Activated CD4-positive, alpha-beta T cell treated with anti-CD3 and anti-CD28 coated beads, Interleukin-2, amount 50 U/mL, for 1 hour (primary cell): ENCODE results near the gene SLC13A3.

ENCODE experiments used
- DNase-seq: peaks from one replicate; pipeline ENCODE4 v3.0.0-alpha.2; 2020

SLC13A3 gene

DNA sequence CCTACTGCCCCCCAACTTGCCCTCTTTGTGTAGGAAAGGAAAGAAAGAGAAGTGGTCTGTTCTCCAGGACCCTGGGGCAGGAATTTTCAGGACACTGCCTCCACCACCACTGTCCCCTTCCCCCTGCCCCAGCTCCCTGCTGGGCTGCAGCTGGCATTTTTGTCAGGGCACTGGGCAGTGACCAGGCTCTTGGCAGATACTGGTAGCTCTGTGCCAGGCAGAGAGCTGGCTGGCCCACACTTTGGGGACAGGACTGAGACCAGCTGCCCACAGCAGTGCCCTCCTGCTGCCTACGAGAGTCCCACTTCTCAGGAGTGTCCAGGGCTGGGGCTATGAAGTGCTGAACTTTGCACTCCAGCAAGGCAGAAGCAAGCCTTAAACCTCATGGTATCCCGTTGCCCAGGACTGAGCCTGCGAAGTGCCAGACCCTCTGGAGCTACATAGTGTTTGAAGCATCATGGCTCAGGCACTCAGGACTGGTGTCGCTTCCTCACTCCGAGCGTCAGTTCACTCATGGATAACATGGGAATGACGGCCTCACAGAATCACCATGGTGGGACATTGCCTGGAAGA lies 19.3 kb downstream of the SLC13A3 start:
- DNase-seq, result no peak

DNA sequence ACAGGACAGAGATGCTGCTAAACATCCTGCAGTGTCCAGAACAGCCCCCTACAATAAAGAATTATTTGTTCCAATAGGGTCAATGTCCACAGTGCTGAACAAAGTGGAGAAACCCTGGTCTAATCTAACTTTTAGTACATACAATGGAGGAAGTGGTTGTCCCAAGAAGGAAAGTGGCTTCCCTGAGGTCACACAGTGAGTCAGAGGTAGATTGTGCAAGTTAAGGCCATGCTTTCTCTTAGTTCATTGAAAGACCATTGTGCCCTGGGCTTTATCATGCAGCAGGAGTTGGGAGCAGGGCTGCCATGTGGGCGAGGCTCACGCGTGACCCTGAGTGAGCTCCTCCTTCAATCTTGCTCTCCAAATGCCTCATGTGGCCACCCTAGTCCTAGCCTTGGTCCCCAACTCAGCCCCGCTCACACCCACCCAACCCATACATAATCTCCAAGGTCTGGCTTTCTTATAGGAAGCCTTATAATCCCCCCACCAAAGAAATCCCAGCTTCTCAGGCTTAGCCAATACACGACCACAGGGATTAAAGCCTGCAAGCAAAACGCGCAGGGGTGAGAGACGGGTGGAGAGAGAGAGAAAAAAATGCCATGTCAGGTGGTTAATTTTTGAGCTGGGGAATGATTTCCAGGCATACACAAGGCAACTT lies 19.9 kb downstream of the SLC13A3 start:
- DNase-seq, result no peak

DNA sequence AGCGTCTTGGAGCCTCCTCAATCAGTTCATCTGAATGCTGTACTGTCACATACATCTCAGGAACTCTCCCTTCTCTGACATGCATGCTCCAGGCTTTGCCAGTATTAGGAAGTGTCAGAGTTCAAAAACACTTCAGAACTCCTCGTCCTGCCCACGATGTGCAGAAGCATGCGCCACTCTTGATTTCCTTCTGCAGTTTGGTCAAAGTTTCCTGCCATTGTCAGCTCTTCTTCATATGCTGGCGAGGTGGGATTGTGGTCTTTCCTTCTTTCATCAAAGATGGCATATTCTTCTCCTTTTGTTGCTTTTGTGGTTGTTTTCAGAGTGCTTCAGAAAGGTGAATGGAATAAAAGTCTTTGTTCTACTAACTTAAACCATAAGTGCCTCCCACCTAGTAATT lies 21.0 kb downstream of the SLC13A3 start:
- DNase-seq, result no peak

DNA sequence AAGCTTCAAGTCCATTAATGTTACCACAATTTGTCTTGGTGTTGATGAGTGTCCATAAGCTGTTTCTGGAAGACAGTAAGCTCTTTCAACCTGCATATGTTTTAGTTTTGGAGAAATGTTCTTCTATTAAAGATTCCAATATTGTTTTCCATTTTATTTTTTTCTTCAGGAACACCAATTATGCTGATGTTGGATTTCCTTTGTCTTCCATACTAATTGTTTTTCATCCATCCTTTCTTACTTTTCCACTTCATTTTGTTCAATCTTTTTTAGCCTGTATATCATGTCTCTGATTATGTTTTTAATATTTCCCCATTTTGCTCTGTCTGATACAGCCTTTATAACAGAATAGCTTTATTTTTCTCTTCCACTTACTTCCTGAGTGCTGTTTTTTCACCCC lies 21.9 kb downstream of the SLC13A3 start:
- no peak for DNase-seq

DNA sequence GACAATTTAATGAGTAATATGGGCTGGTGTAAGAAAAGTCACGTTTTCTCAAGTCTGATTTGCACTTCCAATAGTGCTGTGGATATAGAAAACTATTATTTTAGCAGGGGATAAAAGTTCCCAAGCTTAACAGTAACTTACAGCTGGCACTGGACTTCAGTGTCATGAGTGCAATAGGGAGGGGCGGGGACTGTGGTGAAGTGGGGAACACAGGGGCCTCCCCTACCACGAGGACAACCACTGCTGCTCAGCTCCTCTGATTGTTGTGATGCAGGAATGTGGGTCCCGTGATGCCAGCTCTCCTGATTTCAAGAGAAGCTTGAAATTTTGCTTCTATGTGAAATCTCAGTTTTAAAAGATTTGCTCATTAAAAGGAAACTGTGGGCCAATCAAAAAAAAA lies 24.0 kb downstream of the SLC13A3 start:
- DNase-seq, result no peak

DNA sequence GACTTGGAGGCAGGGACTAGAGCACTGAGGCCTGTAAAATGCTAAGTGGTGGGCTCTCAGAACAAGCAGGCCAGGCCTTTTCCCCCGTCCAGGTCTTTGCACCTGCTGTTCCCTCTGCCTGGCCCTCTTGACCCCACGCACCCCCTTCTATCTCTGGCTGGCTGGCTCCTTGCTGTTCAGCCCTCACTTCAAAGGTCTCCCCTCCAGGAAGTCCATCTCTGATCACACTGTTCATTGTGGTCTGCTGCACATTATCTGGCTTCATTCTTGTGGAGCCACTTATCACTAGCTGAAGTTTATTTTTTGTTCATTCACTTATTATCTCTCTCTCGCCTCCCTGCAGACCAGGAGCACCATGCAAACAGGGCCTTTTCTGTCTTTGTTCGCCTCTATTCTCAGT lies 24.5 kb downstream of the SLC13A3 start:
- no peak for DNase-seq

DNA sequence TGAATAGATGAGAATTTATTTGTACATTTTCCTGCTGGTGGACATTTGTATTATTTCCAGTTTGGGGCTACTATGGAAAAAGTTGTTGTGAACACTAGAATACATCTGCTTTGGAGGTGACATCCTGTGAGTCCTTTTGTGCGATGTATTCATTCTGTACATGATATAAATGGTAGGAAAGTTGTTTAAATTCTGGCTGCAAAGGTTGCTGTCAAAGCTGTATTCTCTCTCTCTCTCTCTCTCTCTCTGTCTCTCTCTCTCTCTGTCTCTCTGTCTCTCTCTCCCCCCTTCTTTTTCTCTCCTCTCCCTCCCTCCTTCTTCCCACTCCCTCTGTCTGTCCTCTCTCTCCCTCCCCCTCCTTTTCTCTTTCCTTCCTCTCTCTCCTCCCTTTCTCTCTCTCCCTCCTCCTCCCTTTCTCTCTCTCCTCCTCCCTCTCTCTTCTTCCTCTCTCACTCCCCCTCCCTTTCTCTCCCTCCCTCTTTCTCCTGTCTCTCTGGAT lies 25.3 kb downstream of the SLC13A3 start:
- no peak for DNase-seq

DNA sequence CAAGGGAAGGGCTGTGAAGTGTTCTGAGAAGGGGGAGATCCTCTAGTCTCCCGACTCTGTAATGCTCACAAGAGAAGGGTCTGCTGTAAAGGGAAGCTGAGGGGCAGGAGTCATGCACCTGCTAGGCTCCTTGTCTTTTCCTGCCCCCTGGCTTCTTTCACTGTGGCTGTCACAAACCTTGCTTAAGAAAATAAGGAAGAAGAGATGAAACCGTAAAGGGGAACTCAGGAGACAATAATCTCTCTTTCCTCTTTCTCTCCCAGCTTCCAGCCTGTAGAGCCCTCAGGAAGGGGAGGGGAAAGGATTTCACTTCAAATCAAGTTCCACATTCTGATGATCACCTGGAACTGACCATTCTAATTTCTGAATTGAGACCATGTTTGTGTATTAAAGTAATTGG lies 26.3 kb downstream of the SLC13A3 start:
- DNase-seq, result no peak

DNA sequence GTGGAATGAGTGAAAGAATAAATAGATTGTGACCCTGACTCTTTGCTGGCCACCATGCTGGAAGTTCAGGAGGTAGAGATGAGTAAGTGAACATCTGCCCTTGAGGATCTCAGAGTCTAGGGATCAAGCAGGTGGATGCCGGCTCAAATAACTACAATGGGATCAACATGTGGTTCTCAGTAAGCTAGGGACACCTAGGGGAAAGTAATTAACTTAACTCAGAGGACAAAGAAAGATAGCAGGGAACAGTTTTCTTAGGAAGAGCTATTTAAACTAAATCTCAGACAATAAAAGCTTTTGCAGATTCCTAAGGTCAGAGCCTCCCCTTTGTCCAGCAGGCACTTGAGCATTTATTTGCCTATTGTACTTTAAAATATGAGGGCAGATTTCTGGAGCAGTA lies 29.1 kb downstream of the SLC13A3 start:
- DNase-seq, result no peak

DNA sequence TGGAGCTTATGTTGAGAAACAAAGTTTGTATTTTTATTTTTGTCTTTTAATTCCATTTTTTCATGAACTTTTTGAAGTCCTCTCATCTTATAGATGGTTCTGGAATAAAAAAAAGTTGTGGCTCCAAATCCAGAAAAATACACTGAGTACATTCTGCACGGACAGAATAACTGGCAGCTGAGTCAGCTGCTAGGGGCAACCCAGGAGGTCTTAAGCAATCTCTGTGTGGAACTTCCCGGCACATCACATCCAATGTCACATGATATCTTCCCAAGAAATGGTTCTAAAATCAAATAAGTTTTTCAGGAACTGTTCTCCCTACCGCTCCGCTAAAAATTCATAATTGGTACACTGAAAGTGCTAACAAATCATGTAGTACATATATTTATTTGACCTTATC lies 29.8 kb downstream of the SLC13A3 start:
- no peak for DNase-seq

DNA sequence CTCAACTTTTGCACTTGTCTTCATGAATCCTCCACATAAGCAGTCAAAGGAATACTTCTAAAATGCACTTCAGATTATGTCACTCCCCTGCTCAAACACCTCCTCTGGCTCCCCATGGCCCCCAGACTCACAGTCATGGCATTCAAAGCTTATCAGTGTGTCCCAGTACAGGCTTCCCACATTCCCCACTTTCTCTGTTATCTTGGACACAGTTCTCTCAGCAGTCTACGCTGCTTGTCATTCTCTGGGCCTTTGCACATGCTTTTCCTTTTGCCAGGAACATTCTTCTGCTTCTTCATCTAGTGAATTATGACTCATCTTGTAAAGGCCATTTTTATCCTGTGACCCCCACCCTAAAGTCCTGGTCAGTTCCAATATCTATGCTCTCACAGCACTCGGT lies 31.8 kb downstream of the SLC13A3 start:
- DNase-seq, result no peak

DNA sequence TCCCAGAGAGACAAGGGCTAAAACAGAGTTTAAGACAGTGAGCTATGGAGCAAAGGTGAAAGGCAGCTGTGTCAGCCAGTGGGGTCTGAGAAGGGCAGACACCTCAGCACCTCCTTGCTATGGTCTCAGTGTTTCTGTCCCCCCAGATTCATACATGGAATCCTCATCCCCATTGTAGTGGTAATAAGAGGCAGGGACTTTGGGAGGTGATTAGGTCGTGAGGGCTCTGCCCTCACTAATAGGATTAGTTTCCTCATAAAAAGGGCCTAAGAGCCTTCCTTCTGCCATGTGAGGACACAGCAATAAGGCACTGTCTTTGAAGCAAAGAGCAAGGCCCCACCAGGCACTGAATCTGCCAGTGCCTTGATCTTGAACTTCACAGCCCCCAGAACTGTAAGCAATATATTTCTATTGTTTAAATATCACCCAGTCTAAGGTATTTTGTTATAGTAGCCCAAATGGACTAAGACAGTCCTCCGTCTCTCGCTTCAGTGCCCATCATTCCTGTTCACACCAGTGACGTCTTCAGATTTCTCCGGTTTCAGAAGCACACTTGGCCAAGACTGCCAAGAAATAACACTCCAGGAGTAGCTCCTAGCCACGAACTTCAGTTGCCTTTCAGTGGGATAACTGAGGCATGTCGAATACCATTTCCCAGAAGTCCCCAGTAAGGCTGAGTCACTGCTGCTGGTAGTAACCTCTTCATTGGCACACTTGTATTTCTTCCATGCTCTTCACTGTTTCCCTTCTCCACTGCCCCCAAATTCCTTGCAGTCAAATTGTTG lies 32.8 kb downstream of the SLC13A3 start:
- DNase-seq, result no peak

DNA sequence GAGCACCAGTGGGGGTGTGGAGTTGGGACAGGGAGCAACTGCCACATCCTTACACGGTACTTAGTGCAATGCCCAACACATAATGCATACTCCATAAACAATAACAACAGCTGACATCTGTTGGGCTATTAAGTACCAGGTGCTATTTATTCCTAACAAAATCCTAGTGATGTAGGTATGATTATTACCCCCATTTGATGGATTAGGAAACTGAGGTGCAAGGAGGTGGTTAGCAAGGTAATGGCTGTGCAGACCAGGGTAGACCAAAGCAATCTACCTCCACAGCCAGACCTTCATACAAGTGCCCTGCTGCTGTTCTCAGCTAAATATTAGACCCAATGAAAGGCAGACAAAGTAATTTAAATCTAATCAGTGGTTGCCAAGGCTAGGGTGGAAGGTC lies 36.8 kb downstream of the SLC13A3 start:
- no peak for DNase-seq

DNA sequence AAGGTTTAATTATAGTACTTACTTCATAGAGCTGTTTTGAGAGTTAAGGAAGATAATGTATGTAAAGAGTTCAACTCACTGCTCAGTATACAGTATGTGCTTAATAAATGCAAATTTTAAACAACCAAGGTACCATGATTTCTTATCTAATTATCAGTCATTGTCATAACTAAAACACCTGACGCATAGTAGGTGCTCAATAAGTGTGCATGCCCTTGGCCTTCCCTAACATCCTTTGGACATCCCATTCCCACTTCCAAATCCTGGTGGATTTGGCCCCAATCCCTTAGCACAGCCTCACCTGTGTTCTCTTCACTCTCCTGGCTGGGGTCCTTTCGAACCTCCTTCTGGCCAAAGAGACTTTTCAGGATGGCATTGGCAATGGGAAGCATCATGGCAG lies 41.1 kb downstream of the SLC13A3 start:
- DNase-seq, result no peak

DNA sequence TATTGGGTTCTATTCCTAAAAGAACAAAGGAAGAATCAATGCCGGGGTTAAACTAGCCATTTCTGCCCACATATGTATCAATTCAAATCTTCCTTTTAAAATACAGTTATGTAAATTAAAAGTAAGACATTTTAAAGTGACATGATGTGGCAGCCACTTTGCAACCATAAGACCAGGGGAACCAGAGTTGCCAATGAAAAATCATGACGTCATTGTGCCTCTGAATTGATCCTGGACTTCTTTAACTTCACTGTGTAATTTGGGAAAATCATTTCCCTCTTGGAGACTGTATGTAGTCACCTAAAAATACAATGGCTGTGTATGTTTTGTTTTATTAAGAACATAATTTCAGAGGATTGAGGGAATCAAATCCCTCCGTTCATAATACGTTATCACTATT lies 42.2 kb downstream of the SLC13A3 start:
- no peak for DNase-seq

DNA sequence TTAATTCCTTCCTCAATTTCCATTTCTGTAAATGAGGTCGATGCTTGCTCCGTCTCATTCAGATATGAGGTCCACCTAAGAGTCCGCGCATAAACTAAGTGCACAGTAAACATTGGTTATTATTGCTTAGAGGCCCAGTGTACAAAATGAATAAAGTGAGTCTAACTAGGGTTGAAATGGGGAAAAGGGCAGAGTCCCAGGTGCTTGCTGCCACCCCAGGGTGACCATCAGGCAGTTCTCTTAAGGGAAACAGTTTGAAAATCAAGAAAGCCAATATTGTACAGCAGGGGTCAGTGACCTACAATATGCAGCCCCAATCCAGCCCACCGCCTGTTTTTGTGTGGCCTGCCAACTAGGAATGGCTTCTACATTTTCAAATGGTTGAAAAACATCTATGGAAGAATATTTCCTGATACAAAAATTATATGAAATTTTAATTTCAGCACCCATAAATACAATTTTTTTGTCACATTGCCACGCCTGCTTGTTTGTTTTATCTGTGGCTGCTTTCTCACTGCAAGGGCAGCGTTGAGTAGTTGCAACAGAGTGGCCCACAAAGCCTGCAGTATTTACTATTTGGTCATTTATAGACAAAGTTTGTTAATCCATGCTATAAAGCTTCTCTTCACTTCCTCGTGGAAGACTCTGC lies 43.3 kb downstream of the SLC13A3 start:
- no peak for DNase-seq

DNA sequence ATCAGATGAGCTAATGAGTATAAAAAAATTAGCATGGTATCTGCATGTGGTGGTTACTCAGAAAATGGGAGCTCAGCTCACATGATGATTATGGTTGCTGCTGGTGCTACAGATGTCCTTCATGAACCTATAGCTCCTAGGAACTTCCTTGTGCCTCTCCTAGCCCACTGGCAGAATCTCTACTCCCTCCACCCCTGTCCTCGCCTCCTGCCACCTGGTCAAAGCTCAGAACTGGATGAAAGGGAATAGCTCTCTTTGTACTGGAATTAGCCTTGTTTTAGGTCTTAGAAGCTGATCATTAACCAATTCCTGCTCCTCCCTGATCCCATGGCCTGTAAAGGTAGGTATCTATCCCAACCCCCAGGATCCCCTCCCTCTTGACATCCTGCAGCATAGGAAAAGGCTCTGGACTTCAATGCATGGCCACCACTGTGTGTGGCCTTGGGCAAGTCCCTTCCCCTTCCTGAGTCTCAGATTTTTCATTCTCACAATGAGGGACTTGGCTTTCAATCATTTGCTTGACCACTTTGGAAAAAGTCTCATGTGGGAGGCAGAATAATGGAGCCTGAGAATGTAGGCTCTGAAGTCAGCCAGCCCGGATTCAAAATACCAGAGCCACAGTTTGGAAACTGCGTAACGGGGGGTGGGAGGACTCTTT lies 43.9 kb downstream of the SLC13A3 start:
- DNase-seq, result no peak

DNA sequence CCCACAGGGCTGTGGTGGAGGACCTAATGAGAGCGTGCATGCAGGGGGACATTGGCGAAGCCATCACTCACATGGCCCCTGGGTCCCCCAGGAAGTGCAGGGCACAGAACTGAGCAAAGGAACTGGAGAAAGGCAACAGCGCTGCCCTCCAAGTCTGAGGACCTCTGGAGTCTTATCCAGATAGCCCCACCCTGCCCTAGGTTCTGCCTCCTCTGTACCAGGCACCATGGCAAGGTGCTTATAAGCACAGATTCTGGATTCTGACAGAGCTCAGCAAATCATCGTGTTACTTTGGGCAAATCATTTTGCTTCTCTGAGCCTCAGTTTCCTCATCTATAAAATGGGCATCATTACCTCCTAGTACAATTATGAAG lies 44.5 kb downstream of the SLC13A3 start:
- DNase-seq, result no peak

DNA sequence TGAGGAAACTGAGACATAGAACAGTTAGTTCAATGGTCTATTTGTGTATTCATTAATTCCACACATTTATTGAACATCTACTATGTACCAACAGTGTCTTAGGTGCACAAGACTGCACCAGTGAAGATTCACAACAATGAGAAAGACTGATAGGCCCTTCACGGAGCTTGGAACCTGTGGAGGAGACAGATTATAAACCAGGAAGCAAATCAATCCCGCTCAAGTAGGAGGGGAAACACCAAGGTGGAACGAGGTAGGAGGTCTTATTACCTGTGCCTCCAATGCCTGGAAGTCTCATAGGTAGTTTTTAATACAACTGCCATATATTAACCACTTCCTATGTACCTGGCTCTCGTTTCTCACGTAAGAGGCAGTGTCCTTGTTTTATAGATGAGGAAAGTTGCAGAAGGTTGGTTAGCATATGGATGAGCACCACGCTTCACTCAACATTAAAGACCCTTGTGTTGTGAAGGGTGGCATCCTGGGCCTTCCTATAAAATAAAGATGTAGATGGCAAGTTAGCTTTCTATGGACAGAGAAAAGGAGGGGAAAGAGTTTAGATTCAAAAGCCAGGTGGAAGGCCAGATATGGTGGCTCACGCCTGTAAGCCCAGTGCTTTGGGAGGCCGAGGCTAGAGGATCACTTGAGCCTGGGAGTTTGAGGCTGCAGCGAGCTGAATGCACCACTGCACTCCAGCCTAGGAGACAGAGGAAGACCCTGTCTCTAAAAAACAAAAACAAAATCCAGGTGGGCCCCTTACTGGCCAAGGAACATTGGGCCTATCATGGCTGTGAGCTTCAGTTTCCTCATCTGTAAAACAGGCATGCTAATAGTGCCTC lies 45.1 kb downstream of the SLC13A3 start:
- no peak for DNase-seq

DNA sequence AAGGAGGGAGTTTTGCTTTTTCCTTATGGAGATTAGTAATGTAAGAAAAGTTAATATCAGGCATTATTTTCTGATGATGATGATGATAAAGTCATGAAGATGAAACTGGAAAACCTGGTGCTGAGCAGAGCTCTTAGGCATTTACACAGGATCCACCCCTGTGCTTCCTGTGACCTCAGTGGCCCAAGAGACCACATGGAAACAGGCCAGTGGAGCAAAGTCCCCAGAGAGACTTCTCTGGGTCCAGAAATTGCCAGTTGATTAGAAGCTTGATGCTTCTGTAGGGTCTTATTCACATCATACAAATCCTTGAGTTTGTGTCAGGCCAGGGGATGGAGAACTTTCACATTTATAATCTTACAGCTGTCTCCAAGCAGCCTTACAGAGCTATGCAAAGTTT lies 46.1 kb downstream of the SLC13A3 start:
- no peak for DNase-seq

DNA sequence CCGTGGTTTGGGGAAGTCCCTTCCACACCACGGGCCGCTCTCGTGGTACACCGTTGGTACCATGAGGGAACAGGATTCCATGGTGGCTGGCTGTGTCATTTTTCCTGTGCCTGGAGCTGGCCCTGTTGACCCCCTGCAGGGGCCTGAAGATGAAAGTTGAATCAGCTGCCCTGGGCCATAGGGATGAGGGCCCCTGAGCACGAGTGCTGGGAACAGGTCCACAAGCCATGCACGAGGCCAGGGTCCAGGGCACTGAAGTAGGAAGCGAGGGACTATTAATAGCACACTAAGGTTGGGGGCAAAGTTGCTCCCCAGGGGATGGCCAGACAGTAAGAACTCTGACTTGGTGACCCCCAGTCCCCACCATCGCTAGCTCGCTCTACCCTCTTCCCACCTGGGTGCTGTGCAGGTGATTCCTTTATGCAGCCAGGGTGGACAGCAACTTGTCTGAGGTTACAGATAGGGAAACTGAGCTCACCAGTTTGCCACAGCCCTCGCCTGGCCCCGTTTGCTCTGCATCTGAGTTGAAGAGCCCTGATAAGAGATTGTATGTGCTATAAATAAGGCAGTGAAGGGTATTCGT lies 46.6 kb downstream of the SLC13A3 start:
- no peak for DNase-seq

DNA sequence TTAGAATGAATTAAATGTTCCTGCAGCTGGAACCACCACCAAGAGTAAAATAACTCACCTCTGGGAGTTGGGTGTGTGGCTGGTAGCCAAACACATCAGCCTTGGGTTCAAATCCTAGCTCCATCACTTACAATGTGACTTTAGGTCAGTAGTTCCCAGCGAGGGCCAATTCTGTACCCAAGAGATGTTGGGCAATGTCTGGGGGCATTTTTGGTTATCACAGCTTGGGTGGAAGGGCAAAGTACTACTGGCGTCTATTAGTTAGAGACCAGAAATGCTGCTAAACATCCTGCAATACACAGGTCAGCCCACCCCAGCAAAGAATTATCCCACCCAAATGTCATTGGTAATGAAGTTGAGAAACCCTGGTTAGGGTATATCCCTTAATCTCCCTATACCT lies 48.8 kb downstream of the SLC13A3 start:
- DNase-seq, result no peak
